ENCODE results near the gene MYPN. TPM values are rescaled to one million over a fixed set of nuclear protein-coding genes. Genes with fewer than 3 reads are reported as not detected.

Gene MYPN
- total RNA-seq, 1 experiment from 2014 or later: not detected

DNA sequence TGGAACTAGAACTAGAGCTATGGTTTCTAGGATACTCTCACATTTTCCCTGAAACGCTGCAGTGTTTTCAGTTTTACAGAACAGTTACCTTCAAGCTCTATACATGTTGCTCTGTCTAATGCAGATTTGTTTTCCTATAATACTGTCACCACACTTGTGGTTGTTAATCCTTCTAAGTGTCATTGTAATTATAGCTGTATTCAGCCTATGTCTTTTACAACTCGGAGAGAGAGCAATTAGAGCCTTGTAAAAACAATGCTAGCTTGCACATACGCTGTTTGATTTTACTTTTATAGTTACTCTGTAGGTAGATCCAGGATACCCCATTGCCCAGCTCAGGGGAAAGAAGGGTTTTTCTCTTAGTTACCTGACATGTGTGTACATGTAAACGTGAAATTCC lies 67.5 kb downstream of the MYPN start:
- Histone ChIP-seq H3K9me3 (ENCODE audit: control insufficient read depth, low read depth, low read length) (no peaks in the 10 kb centered on the region), H3T11ph (ENCODE audit: low read length) (no peak overlapping the region), H3K4ac (ENCODE audit: low read depth, low read length) (no peak overlapping the region), H4K8ac (replicated peaks; ENCODE audit: insufficient read length, low read depth, low read length) (no peak overlapping the region), H2AFZ (ENCODE audit: low read length) (no peak overlapping the region), H4K20me1 (ENCODE audit: control insufficient read depth, insufficient read depth, insufficient read length) (no peaks in the 10 kb centered on the region), H4K91ac (ENCODE audit: insufficient read length, low read depth, low read length) (no peak overlapping the region), H2BK120ac (ENCODE audit: low read depth, low read length, poor library complexity, severe bottlenecking) (no peak overlapping the region), H2AK5ac (ENCODE audit: insufficient read length, low read length) (no peak overlapping the region), H4K5ac (ENCODE audit: insufficient read length, low read depth, low read length) (no peak overlapping the region), H3K4me2 (ENCODE audit: insufficient read depth, insufficient read length, low read length) (no peak overlapping the region), H3K79me2 (ENCODE audit: insufficient read depth, low read length) (no peaks in the 10 kb centered on the region), H3K14ac (ENCODE audit: insufficient read depth, low read length) (no peak overlapping the region), H3K9ac (ENCODE audit: extremely low read depth, insufficient read length, low read length) (no peak overlapping the region), H3K4me1 (ENCODE audit: insufficient read depth, low read length) (no peaks in the 10 kb centered on the region), H3K18ac (ENCODE audit: insufficient read length, low read depth, low read length) (no peak overlapping the region), H3K23ac (ENCODE audit: insufficient read length, low read depth, low read length) (no peak overlapping the region), H3K27ac (ENCODE audit: insufficient read length, low read depth, low read length) (no peak overlapping the region), H3K79me1 (ENCODE audit: insufficient read depth, low read depth, low read length, poor library complexity, severe bottlenecking) (no peaks in the 10 kb centered on the region), H2BK12ac (ENCODE audit: insufficient read length, low read depth, low read length) (no peak overlapping the region), H2BK15ac (ENCODE audit: low read depth, low read length) (no peak overlapping the region), H2BK5ac (ENCODE audit: insufficient read length, low read length) (no peak overlapping the region), H2BK20ac (ENCODE audit: low read depth, low read length, poor library complexity, severe bottlenecking) (no peak overlapping the region), H3K56ac (ENCODE audit: insufficient read length, low read depth, low read length) (no peak overlapping the region), H3K27me3 (ENCODE audit: insufficient read depth, low read length) (no peaks in the 10 kb centered on the region), H3K23me2 (ENCODE audit: insufficient read length, low read depth, low read length, poor library complexity, severe bottlenecking) (no peaks in the 10 kb centered on the region)
- Mint-ChIP-seq H3K9me3 (no peaks in the 10 kb centered on the region), H3K36me3 (ENCODE audit: insufficient read depth in 1 of 3, low read depth in 3 of 3) (no peaks in the 10 kb centered on the region), H3K4me3 (no peak overlapping the region), H3K27ac (no peak overlapping the region), H3K4me1 (peaks cover 4 to 7% of the 10 kb centered on the region in 2 experiments; a peak in 3 of 4 replicates), H3K27me3 (ENCODE audit: low read depth) (no peaks in the 10 kb centered on the region)
- no peak for DNase-seq
- WGBS (ENCODE audit: extremely low coverage, insufficient read length, low lambda C conversion rate): no CpG with 5 or more reads among the region's 4 CpGs
- TF ChIP-seq, protein P1, sequence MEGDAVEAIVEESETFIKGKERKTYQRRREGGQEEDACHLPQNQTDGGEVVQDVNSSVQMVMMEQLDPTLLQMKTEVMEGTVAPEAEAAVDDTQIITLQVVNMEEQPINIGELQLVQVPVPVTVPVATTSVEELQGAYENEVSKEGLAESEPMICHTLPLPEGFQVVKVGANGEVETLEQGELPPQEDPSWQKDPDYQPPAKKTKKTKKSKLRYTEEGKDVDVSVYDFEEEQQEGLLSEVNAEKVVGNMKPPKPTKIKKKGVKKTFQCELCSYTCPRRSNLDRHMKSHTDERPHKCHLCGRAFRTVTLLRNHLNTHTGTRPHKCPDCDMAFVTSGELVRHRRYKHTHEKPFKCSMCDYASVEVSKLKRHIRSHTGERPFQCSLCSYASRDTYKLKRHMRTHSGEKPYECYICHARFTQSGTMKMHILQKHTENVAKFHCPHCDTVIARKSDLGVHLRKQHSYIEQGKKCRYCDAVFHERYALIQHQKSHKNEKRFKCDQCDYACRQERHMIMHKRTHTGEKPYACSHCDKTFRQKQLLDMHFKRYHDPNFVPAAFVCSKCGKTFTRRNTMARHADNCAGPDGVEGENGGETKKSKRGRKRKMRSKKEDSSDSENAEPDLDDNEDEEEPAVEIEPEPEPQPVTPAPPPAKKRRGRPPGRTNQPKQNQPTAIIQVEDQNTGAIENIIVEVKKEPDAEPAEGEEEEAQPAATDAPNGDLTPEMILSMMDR (conservative IDR thresholded peaks at IDR 0.05): no peak

All from H9 (cell line).